ENCODE results near the gene FAM162B. TPM values are rescaled to one million over a fixed set of nuclear protein-coding genes. Genes with fewer than 3 reads are reported as not detected.

FAM162B gene
- total and polyA plus RNA-seq, 2 donors (not counting 3 experiments of a cell fraction or from before 2014, with no cell fraction given) = 0.36 TPM; not detected in 1

DNA sequence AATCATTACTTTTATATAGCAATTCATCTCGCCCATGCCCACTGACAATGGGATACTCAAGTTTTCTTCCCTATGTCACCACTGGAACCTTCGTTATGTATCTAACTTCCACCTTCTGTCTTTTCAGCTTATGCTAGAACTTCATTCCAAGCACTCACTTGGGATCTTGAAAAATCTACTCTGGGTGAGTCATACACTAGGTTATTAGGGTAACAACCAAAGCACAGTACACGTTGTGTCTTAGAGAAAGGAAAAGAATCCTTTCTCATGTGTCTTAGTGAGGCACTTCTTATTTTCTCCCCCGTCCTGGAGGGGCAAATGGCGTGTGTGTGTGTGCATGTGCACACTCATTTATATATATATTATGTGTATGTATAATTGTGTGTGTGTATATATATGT is 18.3 kb upstream of the FAM162B start:
- Histone ChIP-seq H3K79me2 (ENCODE audit: control insufficient read depth, insufficient read depth, low read length) (no peaks in the 10 kb centered on the region), H3K27ac (ENCODE audit: insufficient read depth, low read depth, low read length) (no peak overlapping the region), H3K4me1 (ENCODE audit: control insufficient read depth, extremely low read depth, insufficient read depth, low read length) (no peaks in the 10 kb centered on the region), H3K9me3 (replicated peaks; ENCODE audit: control insufficient read depth, insufficient read depth, low read length) (no peaks in the 10 kb centered on the region), H4K20me1 (replicated peaks; ENCODE audit: control insufficient read depth, extremely low read depth, insufficient read depth, low read length) (no peaks in the 10 kb centered on the region), H3K9me1 (replicated peaks; ENCODE audit: control insufficient read depth, extremely low read depth, insufficient read depth, low read length) (no peaks in the 10 kb centered on the region), H2AFZ (ENCODE audit: low read depth, low read length) (no peak overlapping the region), H3K36me3 (ENCODE audit: control insufficient read depth in 2 of 2, extremely low read depth in 1 of 2, insufficient read depth in 2 of 2, low read length in 2 of 2) (no peaks in the 10 kb centered on the region), H3K4me2 (ENCODE audit: insufficient read depth, low read length) (no peak overlapping the region), H3K27me3 (ENCODE audit: control insufficient read depth in 2 of 2, insufficient read depth in 2 of 2, low read length in 2 of 2) (peaks cover 1 to 2% of the 10 kb centered on the region in 2 experiments), H3K4me3 (replicated peaks in 1 of 3; ENCODE audit: insufficient read depth in 1 of 3, low read depth in 1 of 3, low read length in 3 of 3) (no peak overlapping the region), H3K9ac (replicated peaks; ENCODE audit: extremely low read depth, insufficient read depth, low read length) (no peak overlapping the region)
- FAIRE-seq = no peak
- no TSS peak for BruUV-seq (replicated peaks)
- intact Hi-C loops (cut with micrococcal nuclease) (no loop called here), dilution Hi-C loops (cut with MboI; ENCODE audit: extremely low pct_ligation_motif_present, low sequenced_read_pairs) (no loop called here)
- no peak for DNase-seq (ENCODE audit: low read depth, low spot score)
- POLR2A ChIA-PET = no interaction called here
- no peak for TF ChIP-seq MYC (IDR thresholded peaks at IDR 0.05; ENCODE audit: low read depth, low read length)
- TF ChIP-seq POLR2A (IDR thresholded peaks at IDR 0.05; ENCODE audit: low read depth, low read length) = no peak
- TF ChIP-seq, protein P1, sequence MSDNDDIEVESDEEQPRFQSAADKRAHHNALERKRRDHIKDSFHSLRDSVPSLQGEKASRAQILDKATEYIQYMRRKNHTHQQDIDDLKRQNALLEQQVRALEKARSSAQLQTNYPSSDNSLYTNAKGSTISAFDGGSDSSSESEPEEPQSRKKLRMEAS (IDR thresholded peaks at IDR 0.05; ENCODE audit: insufficient read depth, insufficient read length) = no peak
- TF ChIP-seq JUN (IDR thresholded peaks at IDR 0.05; ENCODE audit: borderline replicate concordance, insufficient read depth, insufficient read length, low read depth) = no peak
- TF ChIP-seq EZH2 (IDR thresholded peaks at IDR 0.05; ENCODE audit: borderline replicate concordance, low read depth, low read length, severe bottlenecking) = no peak
- TF ChIP-seq, protein P2, sequence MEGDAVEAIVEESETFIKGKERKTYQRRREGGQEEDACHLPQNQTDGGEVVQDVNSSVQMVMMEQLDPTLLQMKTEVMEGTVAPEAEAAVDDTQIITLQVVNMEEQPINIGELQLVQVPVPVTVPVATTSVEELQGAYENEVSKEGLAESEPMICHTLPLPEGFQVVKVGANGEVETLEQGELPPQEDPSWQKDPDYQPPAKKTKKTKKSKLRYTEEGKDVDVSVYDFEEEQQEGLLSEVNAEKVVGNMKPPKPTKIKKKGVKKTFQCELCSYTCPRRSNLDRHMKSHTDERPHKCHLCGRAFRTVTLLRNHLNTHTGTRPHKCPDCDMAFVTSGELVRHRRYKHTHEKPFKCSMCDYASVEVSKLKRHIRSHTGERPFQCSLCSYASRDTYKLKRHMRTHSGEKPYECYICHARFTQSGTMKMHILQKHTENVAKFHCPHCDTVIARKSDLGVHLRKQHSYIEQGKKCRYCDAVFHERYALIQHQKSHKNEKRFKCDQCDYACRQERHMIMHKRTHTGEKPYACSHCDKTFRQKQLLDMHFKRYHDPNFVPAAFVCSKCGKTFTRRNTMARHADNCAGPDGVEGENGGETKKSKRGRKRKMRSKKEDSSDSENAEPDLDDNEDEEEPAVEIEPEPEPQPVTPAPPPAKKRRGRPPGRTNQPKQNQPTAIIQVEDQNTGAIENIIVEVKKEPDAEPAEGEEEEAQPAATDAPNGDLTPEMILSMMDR (IDR thresholded peaks at IDR 0.05; ENCODE audit: extremely low read depth in 1 of 2, insufficient read depth in 1 of 2, low read depth in 1 of 2, low read length in 2 of 2) = no peak
- no peak for TF ChIP-seq POLR2AphosphoS5 (IDR thresholded peaks at IDR 0.05; ENCODE audit: insufficient read depth, low read depth, low read length)
- no peak for TF ChIP-seq FOS (IDR thresholded peaks at IDR 0.05; ENCODE audit: borderline replicate concordance, insufficient read depth, low read length)
- no peak for TF ChIP-seq GATA2 (IDR thresholded peaks at IDR 0.05; ENCODE audit: insufficient read depth, insufficient read length, low read depth, low read length)
- CTCF ChIA-PET = interaction anchor here (0.6 to 1.1 kb wide), 2 partner anchors 11 to 158 kb away, joined by 3 to 4 read pairs; no protein-coding TSS in a partner anchor

Measured in endothelial cell of umbilical vein (primary cell).